ENCODE results near the gene PIP5KL1.

- TF ChIP-seq EZH2 (optimal IDR thresholded peaks at IDR 0.05; ENCODE audit: low read depth, low read length) = no peak
- no peak for TF ChIP-seq CTCF (IDR thresholded peaks at IDR 0.05; ENCODE audit: low read length)
These were observed 5.8 kb upstream of the PIP5KL1 start for GRCh38 chr9:127936347-127936852.

Measured in MM.1S (cell line).